H1 (cell line): ENCODE results near the gene PRF1. TPM values are rescaled to one million over a fixed set of nuclear protein-coding genes. Genes with fewer than 3 reads are reported as not detected.

Source experiments
- CTCF ChIA-PET: fragments of 300-600 bp; sonication (Branson Sonifier 250); formaldehyde crosslinking; loops from one replicate; lab custom pipeline; 2021; ENCODE audit not compliant: partially characterized antibody; lab: Charles Lee
- POLR2A ChIA-PET: fragments of 300-600 bp; sonication (Branson Sonifier 250); formaldehyde crosslinking; loops from one replicate; lab custom pipeline; 2021; ENCODE audit warnings: inconsistent platforms; ENCODE audit not compliant: partially characterized antibody; lab: Charles Lee
- DNase-seq, 2 experiments: peaks; one replicate each; pipeline versions ENCODE4 v3.0.0 to v3.0.0-alpha.2; 2010 to 2022; ENCODE audit warnings: low spot score in 2 of 2, low read depth in 1 of 2, mixed read lengths in 1 of 2
- FAIRE-seq: peaks from 2 replicates; lab custom pipeline; 2011; peaks lifted over from hg19 to GRCh38; lab: Jason Lieb, UNC
- H2AFZ ChIP-seq: 2 replicates; pipeline ENCODE4 v1.8.1; 2012; ENCODE audit warnings: low read length, inconsistent platforms
- H2AK5ac ChIP-seq: 2 replicates; pipeline ENCODE4 v1.6.1; 2013; ENCODE audit warnings: low read depth, low read length
- H2BK120ac ChIP-seq: replicated peaks from 2 replicates; pipeline ENCODE3; 2013; ENCODE audit warnings: low read depth, low read length, inconsistent platforms
- H2BK12ac ChIP-seq: 2 replicates; pipeline ENCODE4 v1.6.1; 2013; ENCODE audit warnings: low read depth, low read length
- H2BK15ac ChIP-seq: 2 replicates; pipeline ENCODE4 v1.6.1; 2013; ENCODE audit warnings: low read length
- H2BK20ac ChIP-seq: 2 replicates; pipeline ENCODE4 v1.6.1; 2013; ENCODE audit warnings: low read length
- H2BK5ac ChIP-seq: 2 replicates; pipeline ENCODE4 v1.6.1; 2013; ENCODE audit warnings: low read depth, low read length
- H3K14ac ChIP-seq: 2 replicates; pipeline ENCODE4 v1.6.1; 2013; ENCODE audit warnings: inconsistent platforms; ENCODE audit not compliant: insufficient read length
- H3K18ac ChIP-seq: 2 replicates; pipeline ENCODE4 v1.6.1; 2013; ENCODE audit warnings: low read length; ENCODE audit errors: extremely low read depth
- H3K23ac ChIP-seq: 2 replicates; pipeline ENCODE4 v1.6.1; 2013; ENCODE audit warnings: inconsistent platforms; ENCODE audit not compliant: insufficient read length
- H3K23me2 ChIP-seq: 2 replicates; pipeline ENCODE4 v1.6.1; 2013; ENCODE audit warnings: low read depth, low read length
- H3K27ac ChIP-seq: 2 replicates; pipeline ENCODE4 v1.6.1; 2011; ENCODE audit warnings: low read depth, low read length, inconsistent platforms
- H3K27me3 ChIP-seq, 4 experiments: replicated peaks in 1 of 4; 1 replicate in 1 of 4; 2 replicates in 3 of 4; pipeline versions ENCODE4 v1.6.1 to v1.8.1; 2011 to 2013; ENCODE audit warnings: low read length in 3 of 4, mild to moderate bottlenecking in 3 of 4, inconsistent platforms in 2 of 4, mixed read lengths in 2 of 4, moderate library complexity in 1 of 4; ENCODE audit not compliant: control insufficient read depth in 3 of 4, insufficient read depth in 3 of 4; ENCODE audit errors: extremely low read depth in 1 of 4
- H3K36me3 ChIP-seq, 4 experiments: 2 replicates each; pipeline versions ENCODE4 v1.6.1 to v1.8.1; 2011 to 2013; ENCODE audit warnings: mild to moderate bottlenecking in 4 of 4, low read length in 3 of 4, moderate library complexity in 2 of 4, control low read depth in 1 of 4, inconsistent platforms in 1 of 4; ENCODE audit not compliant: insufficient read depth in 4 of 4, control insufficient read depth in 2 of 4
- H3K4ac ChIP-seq: replicated peaks from 2 replicates; pipeline ENCODE3; 2013; ENCODE audit warnings: low read length, low read depth, mixed read lengths, inconsistent platforms; ENCODE audit not compliant: insufficient read length
- H3K4me1 ChIP-seq, 4 experiments: replicated peaks in 1 of 4; 1 replicate in 1 of 4; 2 replicates in 3 of 4; pipeline versions ENCODE4 v1.6.1 to v1.8.1; 2011 to 2013; ENCODE audit warnings: low read length in 3 of 4, inconsistent platforms in 2 of 4, mixed read lengths in 1 of 4; ENCODE audit not compliant: insufficient read depth in 4 of 4, control insufficient read depth in 3 of 4
- H3K4me2 ChIP-seq, 2 experiments: 2 replicates each; pipeline versions ENCODE4 v1.6.1 to v1.8.1; 2011 to 2013; ENCODE audit warnings: low read depth in 2 of 2, low read length in 2 of 2, control low read depth in 1 of 2, inconsistent platforms in 1 of 2, mild to moderate bottlenecking in 1 of 2; ENCODE audit not compliant: insufficient read depth in 1 of 2
- H3K4me3 ChIP-seq, 4 experiments: fragments of 200-600, 300-600 bp in 1 of 4; sonication (generic), shearing (Covaris generic), sonication (Bioruptor Twin) in 1 of 4; 2 replicates each; pipeline versions ENCODE4 v1.5.1 to v1.8.1; 2011 to 2016; ENCODE audit warnings: low read length in 4 of 4, low read depth in 3 of 4, control low read depth in 2 of 4, inconsistent platforms in 2 of 4, mild to moderate bottlenecking in 2 of 4, mixed read lengths in 1 of 4, moderate library complexity in 1 of 4; ENCODE audit not compliant: insufficient read depth in 2 of 4; ENCODE audit errors: extremely low read depth in 1 of 4
- H3K56ac ChIP-seq: replicated peaks from 2 replicates; pipeline ENCODE3; 2013; ENCODE audit warnings: low read depth, mild to moderate bottlenecking, mixed read lengths, low read length, inconsistent platforms; ENCODE audit not compliant: insufficient read length
- H3K79me1 ChIP-seq: 2 replicates; pipeline ENCODE4 v1.6.1; 2013; ENCODE audit warnings: low read depth, low read length, control low read depth
- H3K79me2 ChIP-seq, 2 experiments: 2 replicates each; pipeline versions ENCODE4 v1.6.1 to v1.8.1; 2012 to 2013; ENCODE audit warnings: low read length in 2 of 2, mild to moderate bottlenecking in 2 of 2, inconsistent platforms in 1 of 2; ENCODE audit not compliant: insufficient read depth in 2 of 2, control insufficient read depth in 1 of 2
- H3K9ac ChIP-seq, 4 experiments: replicated peaks in 1 of 4; 1 replicate in 1 of 4; 2 replicates in 3 of 4; pipeline versions ENCODE4 v1.6.1 to v1.8.1; 2011 to 2013; ENCODE audit warnings: low read depth in 3 of 4, low read length in 3 of 4, control low read depth in 2 of 4, mild to moderate bottlenecking in 2 of 4, moderate library complexity in 2 of 4, inconsistent platforms in 1 of 4; ENCODE audit errors: extremely low read depth in 1 of 4
- H3K9me3 ChIP-seq, 2 experiments: 2 replicates each; pipeline versions ENCODE4 v1.6.1 to v1.8.1; 2012 to 2013; ENCODE audit warnings: mild to moderate bottlenecking in 2 of 2, moderate library complexity in 2 of 2, control low read depth in 1 of 2, inconsistent platforms in 1 of 2, low read depth in 1 of 2, low read length in 1 of 2, mixed read lengths in 1 of 2; ENCODE audit not compliant: insufficient read depth in 2 of 2
- H4K20me1 ChIP-seq, 2 experiments: replicated peaks in 1 of 2; 2 replicates each; pipeline versions ENCODE3 to v1.8.1; 2011 to 2013; ENCODE audit warnings: inconsistent platforms in 2 of 2, low read length in 2 of 2, mild to moderate bottlenecking in 1 of 2; ENCODE audit not compliant: insufficient read depth in 2 of 2, control insufficient read depth in 1 of 2
- H4K5ac ChIP-seq: 2 replicates; pipeline ENCODE4 v1.6.1; 2013; ENCODE audit warnings: low read length, low read depth, mixed read lengths, inconsistent platforms; ENCODE audit not compliant: insufficient read length
- H4K8ac ChIP-seq: 2 replicates; pipeline ENCODE4 v1.8.0; 2013; ENCODE audit warnings: mild to moderate bottlenecking, moderate library complexity, low read length, inconsistent platforms; ENCODE audit not compliant: insufficient read depth; ENCODE audit errors: extremely low read depth
- H4K91ac ChIP-seq: replicated peaks from 2 replicates; pipeline ENCODE3; 2013; ENCODE audit warnings: low read length, mixed read lengths, inconsistent platforms; ENCODE audit not compliant: insufficient read length
- SIRT6 ChIP-seq: IDR thresholded peaks from one replicate; pipeline ENCODE4 v1.7.1; 2012; ENCODE audit warnings: low read length, inconsistent platforms
- WGBS, 2 experiments: shearing (Covaris generic) in 1 of 2; methylation state at CpG; one replicate each; pipeline versions ENCODE4 v1.1.6 to v1.1.7; 2013 to 2015; ENCODE audit warnings: low lambda C conversion rate in 2 of 2, mixed read lengths in 2 of 2, inconsistent platforms in 1 of 2, low coverage in 1 of 2, missing lambda C conversion rate in 1 of 2; ENCODE audit not compliant: insufficient replicate concordance in 2 of 2, insufficient coverage in 1 of 2, insufficient read length in 1 of 2; ENCODE audit errors: extremely low coverage in 1 of 2, missing lambda C conversion rate in 1 of 2; 5-methylcytosine and 5-hydroxymethylcytosine counted together
- polyA plus RNA-seq, 7 experiments: library from polyadenylated mRNA; depleted of rRNA in 3 of 7; stranded (reverse) in 5 of 7; unstranded in 2 of 7; fragments of >200 nt in 5 of 7; fragments of 200-250 nt in 2 of 7; gene quantifications; 1 replicate in 5 of 7; 2 replicates in 1 of 7; 4 replicates in 1 of 7; pipeline versions ENCODE4 v1.2.1 to v1.2.3, GENCODE V29; 2011 to 2013; ENCODE audit warnings: missing spikeins in 2 of 7, mixed read lengths in 2 of 7
- total RNA-seq: library from RNA; stranded (reverse); fragmentation: NEBNext Ultra II Directional; extraction: Animal tissue kit (Norgen Biotek cat#: 25700); gene quantifications from 2 replicates; pipeline ENCODE4 v1.2.1, GENCODE V29; 2021

Gene PRF1
- total and polyA plus RNA-seq, 2 of the 8 experiments (the other 6 are each of a cell fraction or from before 2014, with no cell fraction given) = 0.15 TPM; not detected in 1

- Histone ChIP-seq H4K5ac (no peak overlapping the region), H3K9me3 (no peaks in the 10 kb centered on the region), H2BK120ac (no peak overlapping the region), H3K27me3 (no peaks in the 10 kb centered on the region), H3K56ac (no peak overlapping the region), H3K79me1 (no peaks in the 10 kb centered on the region), H2AFZ (no peak overlapping the region), H2BK12ac (no peak overlapping the region), H3K23me2 (no peaks in the 10 kb centered on the region), H3K4ac (no peak overlapping the region), H3K79me2 (no peaks in the 10 kb centered on the region), H4K8ac (no peak overlapping the region), H4K20me1 (peaks cover 0 to 6% of the 10 kb centered on the region in 2 experiments), H3K36me3 (no peaks in the 10 kb centered on the region), H3K23ac (no peak overlapping the region), H3K4me2 (no peak overlapping the region), H2BK15ac (no peak overlapping the region), H2AK5ac (no peak overlapping the region), H2BK5ac (no peak overlapping the region), H2BK20ac (no peak overlapping the region), H3K4me1 (no peaks in the 10 kb centered on the region), H3K4me3 (no peak overlapping the region), H3K14ac (no peak overlapping the region), H3K27ac (no peak overlapping the region), H4K91ac (no peak overlapping the region), H3K9ac (no peak overlapping the region), H3K18ac (no peak overlapping the region)
- FAIRE-seq = no peak
- WGBS, 2 experiments = 100% methylated on average over 3 of the region's 3 CpGs; no CpG with 5 or more reads in 1 of the 2 experiments
- CTCF ChIA-PET = interaction anchor here (1.0 to 2.7 kb wide), 6 partner anchors 8 to 309 kb away, joined by 3 to 15 read pairs (median 4); no protein-coding TSS in a partner anchor
- POLR2A ChIA-PET = no interaction called here
- DNase-seq = no peak
- TF ChIP-seq SIRT6 = no peak
Measured at GRCh38 chr10:70568113-70568512, 34.4 kb downstream of the PRF1 start.
